SHP77 treated with DMSO at 0.1 percent for 48 hours (cell line): Measurements from ENCODE around the gene HNRNPAB.
"Not testable (repeated sequence)": the region's sequence is repeated elsewhere in the genome, so short reads cannot be mapped to it uniquely, and the experiment has no call there.

Source experiments
- DNase-seq: peaks from one replicate; lab custom pipeline; 2025; lab: John Stamatoyannopoulos, UW

The HNRNPAB gene

GRCh38 chr5:178212241-178213002 lies 8.1 kb downstream of the HNRNPAB start:
- no peak for DNase-seq

- no peak for DNase-seq
Observed at GRCh38 chr5:178213003-178213461, 8.7 kb downstream of the HNRNPAB start.

- no peak for DNase-seq
Observed at GRCh38 chr5:178213748-178214151, 9.4 kb downstream of the HNRNPAB start.

- DNase-seq, result no peak
Observed at GRCh38 chr5:178214160-178214803, 9.9 kb downstream of the HNRNPAB start.

- no peak for DNase-seq
Observed at GRCh38 chr5:178215280-178216002, 11.1 kb downstream of the HNRNPAB start.

GRCh38 chr5:178216088-178216534 lies 11.8 kb downstream of the HNRNPAB start:
- DNase-seq, result no peak

GRCh38 chr5:178216779-178217178 lies 12.4 kb downstream of the HNRNPAB start:
- DNase-seq, result no peak

GRCh38 chr5:178218237-178218776 lies 14.0 kb downstream of the HNRNPAB start:
- DNase-seq, result no peak

GRCh38 chr5:178218827-178219226 lies 14.5 kb downstream of the HNRNPAB start:
- DNase-seq, result no peak

- no peak for DNase-seq
Observed at GRCh38 chr5:178221282-178221681, 16.9 kb downstream of the HNRNPAB start.

- no peak for DNase-seq
Observed at GRCh38 chr5:178221853-178222252, 17.5 kb downstream of the HNRNPAB start.

GRCh38 chr5:178222292-178222691 lies 18.0 kb downstream of the HNRNPAB start:
- DNase-seq, result no peak

GRCh38 chr5:178223196-178223773 lies 19.0 kb downstream of the HNRNPAB start:
- DNase-seq, result no peak

GRCh38 chr5:178223828-178224335 lies 19.5 kb downstream of the HNRNPAB start:
- no peak for DNase-seq

- DNase-seq, result no peak
Observed at GRCh38 chr5:178224403-178224802, 20.1 kb downstream of the HNRNPAB start.

GRCh38 chr5:178225174-178225573 lies 20.8 kb downstream of the HNRNPAB start:
- no peak for DNase-seq

- no peak for DNase-seq
Observed at GRCh38 chr5:178227138-178227659, 22.9 kb downstream of the HNRNPAB start.

GRCh38 chr5:178227929-178228328 lies 23.6 kb downstream of the HNRNPAB start:
- DNase-seq, result no peak

- no peak for DNase-seq
Observed at GRCh38 chr5:178228609-178229008, 24.3 kb downstream of the HNRNPAB start.

- DNase-seq, result not testable (repeated sequence)
Observed at GRCh38 chr5:178229111-178229510, 24.8 kb downstream of the HNRNPAB start.

GRCh38 chr5:178229861-178230260 lies 25.5 kb downstream of the HNRNPAB start:
- no peak for DNase-seq
